Fibroblast of pulmonary artery (primary cell): ENCODE results near the gene CFAP73.

Experiments
- DNase-seq: peaks from one replicate; pipeline ENCODE4 v3.0.0-alpha.2; 2010; ENCODE audit warnings: low read depth
- H3K4me3 ChIP-seq: replicated peaks from 2 replicates; pipeline ENCODE4 v1.5.1; 2011; ENCODE audit warnings: low read depth, mild to moderate bottlenecking, control low read depth, low read length, moderate library complexity
- CTCF ChIP-seq: IDR thresholded peaks from 2 replicates; pipeline ENCODE4 v1.5.1; 2011; ENCODE audit warnings: mild to moderate bottlenecking, control low read depth, low read length, inconsistent platforms; ENCODE audit errors: missing control alignments

CFAP73 gene

DNA sequence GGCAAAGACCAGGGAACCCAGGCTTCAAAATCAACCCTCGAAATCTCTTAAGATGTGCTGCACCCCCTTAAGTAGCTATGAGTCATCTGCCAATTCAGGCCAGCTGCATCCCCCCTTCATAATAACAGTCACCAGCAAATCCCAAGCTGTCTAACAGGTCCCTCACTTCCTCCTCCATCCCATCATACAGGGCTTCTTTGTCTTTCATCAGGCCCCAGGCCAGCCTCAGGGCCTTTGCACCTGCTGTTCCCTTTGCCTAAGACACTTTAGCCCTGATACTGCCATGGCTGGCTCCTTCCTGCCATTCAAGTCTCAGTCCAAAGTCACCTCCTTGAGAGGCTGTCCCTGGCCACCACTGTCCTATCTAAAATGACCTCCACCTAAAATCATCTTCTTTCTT, 18.0 kb upstream of the CFAP73 start:
- no peak for TF ChIP-seq CTCF
- no peak for DNase-seq

DNA sequence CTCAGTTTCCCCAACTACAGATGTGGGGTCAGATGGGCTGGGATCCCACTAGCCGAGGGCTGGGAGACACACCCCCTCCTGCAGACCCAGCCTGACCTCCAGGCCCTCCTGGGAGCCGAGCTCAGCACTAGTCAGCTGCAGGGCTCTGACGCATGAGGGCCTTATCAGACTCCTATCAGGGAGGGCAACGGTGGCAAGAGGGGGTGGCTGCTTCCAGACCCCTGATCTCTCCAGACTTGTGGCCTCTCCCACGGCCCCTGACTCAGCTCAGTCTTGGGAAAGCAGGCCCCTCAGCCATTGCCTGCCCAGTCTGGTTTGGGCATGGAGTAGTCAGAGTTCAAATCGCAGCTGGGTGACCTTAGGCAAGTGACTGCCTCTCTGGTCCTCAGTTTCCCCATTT, 16.5 kb upstream of the CFAP73 start:
- no peak for TF ChIP-seq CTCF
- DNase-seq = no peak

More for the DNA sequence above, 18.0 kb upstream of the CFAP73 start:
- no peak overlapping the region for H3K4me3 ChIP-seq

DNA sequence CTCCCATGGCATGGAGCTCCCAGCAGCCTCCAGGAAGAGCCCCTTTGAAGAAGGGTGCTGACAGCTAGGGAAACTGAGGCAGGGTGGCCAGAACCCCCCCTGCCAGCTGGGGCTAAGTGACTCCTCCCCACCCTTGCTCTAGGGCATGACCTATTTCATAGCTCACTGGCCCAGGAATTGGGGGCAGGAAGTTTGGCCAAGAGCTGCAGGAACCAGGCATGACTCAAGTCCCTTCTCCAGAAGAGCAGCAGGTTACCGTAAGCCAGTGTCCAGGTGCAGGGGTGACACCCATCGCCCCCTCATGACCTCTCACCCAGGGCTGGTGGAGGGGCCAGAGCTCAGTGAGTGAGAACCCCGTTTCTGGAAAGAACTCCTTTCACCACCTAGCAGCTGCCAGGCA, 15.9 kb upstream of the CFAP73 start:
- no peak for DNase-seq
- no peak for TF ChIP-seq CTCF
- H3K4me3 ChIP-seq = no peak overlapping the region

More for the DNA sequence above, 16.5 kb upstream of the CFAP73 start:
- H3K4me3 ChIP-seq = no peak overlapping the region

DNA sequence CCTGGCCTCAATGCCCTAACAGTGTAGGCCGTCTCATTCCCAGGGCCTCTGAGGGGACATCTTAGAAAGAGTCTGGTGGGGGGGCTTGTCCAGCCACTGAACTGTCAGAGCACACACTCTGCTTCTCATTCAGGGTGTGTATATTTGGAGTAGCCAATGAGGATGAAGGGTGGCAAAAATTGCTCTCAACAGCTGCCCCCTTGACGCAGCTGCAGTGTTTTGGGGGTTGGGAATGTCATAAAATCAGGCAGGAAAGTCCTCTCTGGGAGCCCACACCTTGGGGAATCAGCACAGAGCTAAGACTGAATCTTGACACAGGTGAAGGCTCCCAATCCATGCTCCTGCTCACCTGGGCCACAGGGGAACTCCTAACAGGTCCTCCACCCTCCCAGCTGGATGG, 15.5 kb upstream of the CFAP73 start:
- H3K4me3 ChIP-seq = no peak overlapping the region
- TF ChIP-seq CTCF = no peak
- no peak for DNase-seq

DNA sequence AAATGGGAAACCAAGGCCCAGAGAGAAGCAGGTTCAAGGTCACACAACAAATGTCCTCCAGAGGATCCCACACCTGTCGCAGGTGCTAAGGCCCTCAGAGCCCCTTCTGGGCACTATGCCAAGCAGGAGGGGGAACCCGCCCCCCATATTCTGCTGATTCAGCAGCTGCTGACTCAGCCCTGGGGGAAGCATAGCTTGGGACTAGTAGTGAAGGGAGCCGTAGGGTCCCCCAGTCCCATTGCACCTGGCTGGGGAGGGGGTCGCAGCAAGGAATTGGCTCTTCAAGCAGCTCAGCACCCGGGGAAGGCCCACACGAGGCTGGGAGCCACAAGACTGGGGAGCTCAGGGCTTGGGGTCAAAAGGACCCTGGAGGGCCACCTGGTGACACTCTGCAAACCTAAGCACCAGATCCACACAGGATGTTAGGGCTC, 15.0 kb upstream of the CFAP73 start:
- no peak for TF ChIP-seq CTCF
- H3K4me3 ChIP-seq = no peak overlapping the region
- DNase-seq = no peak

GRCh38 chr12:113135178-113136127, 14.1 kb upstream of the CFAP73 start, which contains the start of gene RASAL1:
RASAL1 (minus strand) TSS chr12:113135761; CDS start chr12:113135462, 299 bp downstream.
- no peak for DNase-seq
- no peak within 1 kb of the TSS for H3K4me3 ChIP-seq

More at GRCh38 chr12:113135178-113136127, 14.1 kb upstream of the CFAP73 start, which contains the start of gene RASAL1:
- no peak for TF ChIP-seq CTCF
